T-helper 9 cell (primary cell): ENCODE results near the gene TAGLN2.
"Not testable (repeated sequence)": the region's sequence is repeated elsewhere in the genome, so short reads cannot be mapped to it uniquely, and the experiment has no call there.

ENCODE experiments used
- DNase-seq: peaks from one replicate; pipeline ENCODE4 v3.0.0-alpha.2; 2020

The TAGLN2 gene

DNA sequence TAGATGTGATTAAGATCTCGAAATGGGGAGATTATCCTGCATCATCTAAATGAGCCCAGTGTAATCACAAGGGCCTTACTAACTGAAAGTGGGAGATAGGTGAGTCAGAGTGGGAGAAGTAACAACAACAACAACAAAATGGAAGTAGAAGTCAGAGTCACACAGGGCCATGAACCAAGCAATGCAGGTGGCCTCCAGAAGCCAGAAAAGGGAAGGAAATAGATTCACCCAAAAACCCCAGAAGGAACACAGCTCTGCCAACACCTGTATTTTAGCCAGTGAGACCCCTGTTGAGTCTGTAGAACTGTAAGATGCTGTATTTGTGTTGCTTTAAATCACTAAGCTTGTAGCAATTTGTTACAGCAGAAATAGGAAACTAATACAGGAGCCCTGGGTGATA is 4.1 kb downstream of the TAGLN2 start:
- DNase-seq, result no peak

DNA sequence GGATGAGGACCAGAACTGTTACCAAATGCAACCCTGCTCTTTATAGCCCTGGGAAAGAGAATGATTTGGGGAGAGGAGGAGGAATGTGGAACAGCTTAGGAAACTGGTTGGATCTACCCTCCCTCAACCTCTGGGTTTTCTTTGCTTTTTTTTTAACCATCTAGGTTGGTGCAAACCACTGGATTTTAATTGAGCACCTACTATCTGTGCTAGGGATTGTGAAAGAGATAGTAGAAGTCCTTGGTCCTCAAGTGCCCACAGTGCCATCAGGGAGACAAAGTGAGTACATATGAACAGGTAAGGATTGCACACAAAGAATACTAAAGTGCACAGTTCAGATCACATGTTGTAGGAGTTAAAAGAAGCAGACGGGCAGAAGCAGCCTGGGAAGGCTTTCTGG is 4.7 kb downstream of the TAGLN2 start:
- no peak for DNase-seq

DNA sequence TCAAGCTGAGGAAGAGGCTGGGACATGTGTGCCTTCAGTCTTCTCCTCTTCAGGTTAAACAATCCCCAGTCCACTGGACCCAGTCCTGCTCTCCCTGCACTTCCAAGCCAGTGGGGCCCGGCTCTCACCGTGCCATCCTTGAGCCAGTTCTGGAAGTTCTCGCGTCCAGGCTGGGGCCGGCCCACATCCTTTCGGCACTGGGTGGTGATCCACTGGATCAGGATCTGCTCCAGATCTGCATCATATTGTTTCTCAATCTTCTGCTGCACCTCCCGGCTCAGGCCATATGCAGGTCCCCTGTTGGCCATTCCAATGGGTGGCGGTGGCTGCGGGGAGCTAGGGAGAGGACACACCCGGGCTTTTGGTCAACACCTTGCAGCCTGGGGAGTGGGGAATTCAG is 5.1 kb downstream of the TAGLN2 start:
- DNase-seq, result no peak

DNA sequence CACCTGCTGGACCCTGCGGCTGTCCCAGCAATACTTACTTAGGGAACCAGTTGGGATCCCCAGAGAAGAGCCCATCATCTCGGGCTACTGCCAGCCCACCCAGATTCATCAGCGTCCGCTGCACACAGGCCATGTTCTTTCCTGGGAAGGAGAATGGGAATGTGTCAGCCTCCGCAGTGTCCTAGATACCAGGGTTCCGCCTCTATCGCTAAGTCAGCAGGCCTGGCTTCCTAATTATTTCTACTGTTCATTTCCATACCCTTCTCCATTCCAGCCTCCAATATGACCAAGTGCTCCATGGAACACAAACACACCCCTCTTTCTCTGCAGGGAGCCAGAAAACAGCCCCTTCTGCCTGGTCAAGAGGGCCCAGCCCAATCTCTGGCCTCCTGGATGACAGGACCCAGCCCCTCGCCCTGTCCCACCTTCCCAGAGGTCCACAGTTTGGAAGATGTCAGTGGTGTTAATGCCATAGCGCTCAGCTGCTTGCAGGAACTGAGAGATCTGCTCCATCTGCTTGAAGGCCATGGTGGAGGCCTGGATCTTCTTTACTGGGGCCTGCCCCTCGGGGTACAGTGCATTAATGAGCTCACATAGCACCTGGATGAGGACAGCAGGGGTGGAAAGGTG is 6.0 kb downstream of the TAGLN2 start:
- no peak for DNase-seq

DNA sequence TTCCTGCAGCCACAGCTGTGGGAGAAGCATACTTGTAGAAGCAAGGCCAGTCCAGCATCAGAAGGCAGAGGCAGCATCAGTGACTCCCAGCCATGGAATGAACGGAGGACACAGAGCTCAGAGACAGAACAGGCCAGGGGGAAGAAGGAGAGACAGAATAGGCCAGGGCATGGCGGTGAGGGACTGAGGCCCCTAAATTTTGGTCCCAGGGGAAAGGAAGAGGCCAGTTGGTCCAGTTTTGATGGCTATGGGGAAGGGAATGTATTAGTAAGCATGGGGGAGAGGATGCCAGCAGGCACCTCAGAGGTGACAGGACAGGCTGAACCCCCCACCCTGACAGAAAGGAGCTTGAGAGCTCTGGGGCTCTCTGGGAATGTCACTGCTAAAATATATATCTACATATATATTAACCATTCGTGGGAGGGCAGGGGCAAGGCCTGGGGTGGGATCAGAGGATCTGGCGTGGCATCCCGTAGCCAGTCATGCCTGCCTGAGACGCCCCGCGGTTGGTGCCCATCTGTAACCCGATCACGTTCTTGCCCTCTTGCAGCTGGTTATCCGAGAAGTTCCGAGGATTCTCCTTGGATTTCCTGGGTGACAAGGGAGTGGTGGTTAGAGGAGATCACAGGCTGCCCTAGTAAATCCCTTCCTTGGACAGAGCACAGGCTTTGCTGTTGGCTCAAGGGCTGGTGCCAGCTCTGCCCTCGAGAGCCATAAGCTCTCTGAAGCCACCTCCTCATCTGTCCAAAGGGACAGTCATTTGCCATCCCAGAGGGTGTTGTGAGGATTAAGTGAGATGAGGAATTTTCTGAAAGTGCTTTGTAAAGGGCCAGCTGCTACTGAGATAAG is 6.7 kb downstream of the TAGLN2 start:
- DNase-seq, result no peak

DNA sequence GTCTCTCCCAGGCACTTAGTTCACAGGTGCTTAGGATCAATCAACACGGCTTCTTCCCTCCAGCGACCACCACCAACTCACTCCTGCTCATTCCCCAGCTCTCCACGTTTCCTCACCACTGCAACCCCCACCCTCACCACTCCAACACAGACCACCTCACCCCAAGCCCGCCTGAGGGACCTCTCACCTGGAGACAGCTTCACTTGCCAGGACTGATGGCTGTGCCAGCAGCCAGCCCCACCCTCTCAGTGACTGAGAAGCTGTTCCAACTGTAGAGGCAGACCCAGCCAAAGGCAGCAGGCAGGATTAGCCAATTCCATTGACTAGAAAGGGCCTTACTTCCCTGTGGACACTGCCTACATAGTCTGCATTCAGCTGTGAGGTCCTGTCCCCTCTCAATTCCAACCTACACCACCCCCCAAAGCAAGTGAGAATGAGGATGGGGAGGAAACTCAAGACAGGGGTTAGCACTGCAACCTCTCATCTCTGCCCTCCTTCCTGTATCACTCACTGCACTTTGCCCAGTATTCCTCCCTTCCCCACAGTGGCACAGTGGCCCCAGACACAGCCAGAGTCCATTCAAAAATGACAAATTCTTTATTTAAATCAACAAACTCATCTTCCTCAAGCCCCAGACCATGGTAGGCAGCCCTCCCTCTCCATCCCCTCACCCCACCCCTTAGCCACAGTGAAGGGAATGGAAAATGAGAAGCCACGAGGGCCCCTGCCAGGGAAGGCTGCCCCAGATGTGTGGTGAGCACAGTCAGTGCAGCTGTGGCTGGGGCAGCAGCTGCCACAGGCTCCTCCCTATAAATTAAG is 7.6 kb downstream of the TAGLN2 start:
- DNase-seq, result no peak

DNA sequence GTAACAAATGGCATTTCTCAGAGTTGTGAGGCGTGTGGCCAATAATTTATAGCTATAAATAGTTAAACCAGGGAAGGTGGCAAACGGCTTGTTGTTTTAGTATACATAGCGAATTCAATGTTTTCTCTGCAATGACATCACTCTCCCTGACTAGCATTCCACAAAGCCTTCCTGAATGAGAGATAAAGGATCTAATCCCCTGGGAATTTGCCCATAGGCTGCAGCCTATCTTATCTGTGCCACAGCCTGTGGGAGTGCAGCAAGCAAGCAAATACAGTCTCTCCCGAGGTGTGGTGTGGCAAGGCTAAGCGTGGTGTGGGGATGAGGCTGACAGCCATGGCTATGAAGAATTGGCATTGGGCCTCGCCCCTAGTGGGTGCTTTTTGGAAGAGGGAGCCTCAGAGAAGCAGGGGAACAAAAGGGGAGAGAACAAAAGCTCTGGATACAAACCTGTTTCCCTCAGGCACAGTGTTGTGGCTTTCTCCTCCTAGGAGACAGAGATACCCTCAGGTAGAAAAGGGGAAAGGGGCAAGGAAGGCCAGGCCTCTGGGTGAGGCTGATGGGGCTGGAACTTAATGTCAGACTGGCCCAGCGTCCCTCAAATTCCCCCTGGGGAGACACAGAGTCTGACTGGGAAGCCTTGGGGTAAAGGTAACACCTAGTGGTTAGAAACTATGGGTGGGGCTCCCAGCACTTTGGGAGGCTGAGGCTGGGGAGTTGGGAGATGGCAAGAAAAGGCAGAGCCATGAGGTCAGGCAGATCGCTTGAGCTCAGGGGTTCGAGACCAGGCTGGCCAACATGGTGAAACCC is 8.9 kb downstream of the TAGLN2 start:
- DNase-seq, result no peak

DNA sequence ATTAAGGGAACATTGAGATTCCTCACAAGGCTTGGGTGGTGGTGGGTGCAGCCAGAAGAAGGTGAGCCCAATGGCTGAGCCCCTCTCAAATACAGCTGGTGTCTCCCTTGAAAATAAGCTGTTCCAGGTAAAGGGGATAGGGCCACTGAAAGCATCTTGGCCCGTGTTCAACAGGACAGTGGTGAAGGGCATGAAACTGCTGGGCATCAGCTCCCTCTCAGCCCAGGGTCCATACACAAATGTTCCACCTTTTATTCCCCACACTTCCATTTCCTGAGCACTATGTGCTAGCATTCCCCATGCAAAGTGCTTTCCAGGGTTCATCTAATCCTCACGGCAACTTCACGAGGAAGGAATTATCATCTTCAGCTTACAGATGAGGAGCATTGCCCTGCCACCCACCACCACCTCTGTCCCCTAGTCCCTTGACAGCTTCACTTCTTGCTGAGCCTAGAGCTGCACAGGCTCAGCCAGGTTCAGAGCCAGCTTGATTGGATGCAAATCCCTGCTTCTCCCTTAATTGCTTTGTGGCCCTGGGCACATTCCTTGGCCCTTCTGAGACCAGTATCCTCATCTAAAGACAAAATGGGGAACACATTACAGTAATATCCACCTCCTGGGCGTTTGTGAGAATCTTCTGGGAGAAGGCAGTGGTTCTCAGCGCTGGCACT is 9.6 kb downstream of the TAGLN2 start:
- no peak for DNase-seq

DNA sequence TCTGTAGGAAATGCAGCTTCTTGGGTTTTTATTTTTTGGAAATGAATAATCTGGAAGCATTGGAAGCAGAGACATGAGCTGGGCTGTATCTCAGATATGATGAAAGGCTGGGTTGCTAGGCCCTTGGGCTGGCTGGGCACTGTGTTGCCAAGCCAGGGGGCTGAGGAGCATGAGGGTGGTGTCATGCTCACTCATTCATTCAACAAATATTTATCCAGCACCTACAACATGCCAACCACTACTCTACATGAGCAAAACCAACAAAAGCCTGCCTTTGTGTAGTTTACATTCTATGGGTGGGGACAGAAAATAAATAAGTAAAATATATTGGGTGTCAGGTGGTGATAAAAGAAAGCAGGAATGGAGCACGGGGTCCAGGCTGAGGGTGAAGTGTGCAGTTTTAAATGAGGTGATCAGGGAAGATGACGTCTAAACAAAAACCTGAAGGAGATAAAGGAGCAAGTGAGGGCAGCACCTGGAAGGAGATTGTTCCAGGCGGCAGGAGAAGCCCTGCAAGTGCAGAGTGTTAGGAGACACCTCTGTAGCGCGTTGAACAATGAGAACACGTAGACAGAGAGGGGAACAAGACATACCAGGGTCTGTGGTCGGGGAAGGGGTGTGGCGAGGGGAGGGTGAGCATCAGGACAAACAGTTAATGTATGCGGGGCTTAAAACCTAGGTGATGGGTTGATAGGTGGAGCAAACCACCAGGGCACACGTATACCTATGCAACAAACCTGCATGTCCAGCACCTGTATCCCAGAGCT is 10.9 kb downstream of the TAGLN2 start:
- DNase-seq, result no peak

DNA sequence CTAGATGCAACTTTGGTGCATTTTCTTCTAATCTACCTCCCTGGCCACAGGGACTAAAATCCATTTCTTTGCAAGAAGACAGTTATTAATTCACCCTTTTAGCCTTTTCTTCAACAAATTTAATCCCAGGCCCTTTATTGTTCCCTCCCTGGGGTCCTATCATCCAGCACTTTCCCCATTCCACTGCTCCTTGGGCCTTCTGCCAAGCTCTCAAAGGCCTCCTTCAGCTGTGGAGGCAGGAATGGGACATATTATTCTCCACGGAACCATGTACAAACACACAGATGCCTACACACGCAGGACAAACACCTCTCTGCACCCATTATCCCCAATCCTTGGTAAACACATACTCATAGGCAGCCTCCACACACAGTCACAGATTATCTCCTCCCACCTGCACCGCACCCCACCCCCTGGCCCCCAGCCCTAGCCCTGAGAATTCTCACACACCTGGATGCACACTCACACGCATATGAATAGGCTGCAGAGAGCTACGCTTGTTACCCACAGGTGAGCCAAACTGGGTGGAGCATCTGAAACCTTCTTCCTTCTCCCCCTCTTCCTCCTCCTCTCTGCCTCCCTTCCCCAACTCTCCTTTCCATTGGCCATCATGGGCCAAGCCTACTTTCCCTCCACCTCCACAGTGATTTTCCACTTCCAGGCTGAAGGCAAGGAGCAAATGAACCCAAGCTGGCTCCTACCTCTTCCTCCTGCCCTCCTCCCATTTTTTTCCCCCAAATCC is 11.7 kb downstream of the TAGLN2 start:
- DNase-seq, result no peak

DNA sequence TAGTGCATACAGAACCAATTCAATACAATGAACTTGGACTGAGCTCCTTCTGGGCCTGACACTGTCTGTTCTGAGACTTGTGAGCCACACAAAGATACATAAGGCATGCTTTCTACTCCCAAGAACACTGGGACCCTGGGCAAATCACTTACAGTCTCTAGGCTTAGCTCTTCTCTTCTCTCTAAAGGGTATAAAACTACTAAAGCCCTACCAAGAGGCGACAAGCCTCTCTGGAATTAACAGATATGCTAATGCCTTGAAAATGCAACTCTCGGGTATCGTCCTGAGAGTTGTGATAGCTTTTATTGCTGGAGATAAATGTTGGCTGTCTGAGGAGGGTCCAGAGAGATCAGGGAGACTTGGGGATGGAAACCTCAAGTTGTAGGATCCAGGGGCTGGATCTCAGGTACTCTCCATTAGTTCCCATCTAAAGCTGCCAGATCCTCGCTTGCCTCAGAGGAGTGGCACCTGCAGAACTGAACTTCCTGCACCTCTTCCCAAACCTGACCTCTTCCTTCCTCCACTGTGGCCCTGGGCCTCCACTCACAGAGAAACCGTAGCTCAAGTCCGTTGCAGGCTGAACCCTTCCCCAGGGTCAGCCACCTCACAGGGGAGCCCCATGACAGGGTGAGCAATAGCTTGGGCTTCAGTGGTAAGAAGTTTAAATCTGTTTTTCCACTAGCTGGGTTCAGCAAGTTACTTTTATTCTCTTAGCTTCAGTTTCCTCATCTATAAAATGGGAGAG is 13.8 kb downstream of the TAGLN2 start:
- DNase-seq, result no peak

DNA sequence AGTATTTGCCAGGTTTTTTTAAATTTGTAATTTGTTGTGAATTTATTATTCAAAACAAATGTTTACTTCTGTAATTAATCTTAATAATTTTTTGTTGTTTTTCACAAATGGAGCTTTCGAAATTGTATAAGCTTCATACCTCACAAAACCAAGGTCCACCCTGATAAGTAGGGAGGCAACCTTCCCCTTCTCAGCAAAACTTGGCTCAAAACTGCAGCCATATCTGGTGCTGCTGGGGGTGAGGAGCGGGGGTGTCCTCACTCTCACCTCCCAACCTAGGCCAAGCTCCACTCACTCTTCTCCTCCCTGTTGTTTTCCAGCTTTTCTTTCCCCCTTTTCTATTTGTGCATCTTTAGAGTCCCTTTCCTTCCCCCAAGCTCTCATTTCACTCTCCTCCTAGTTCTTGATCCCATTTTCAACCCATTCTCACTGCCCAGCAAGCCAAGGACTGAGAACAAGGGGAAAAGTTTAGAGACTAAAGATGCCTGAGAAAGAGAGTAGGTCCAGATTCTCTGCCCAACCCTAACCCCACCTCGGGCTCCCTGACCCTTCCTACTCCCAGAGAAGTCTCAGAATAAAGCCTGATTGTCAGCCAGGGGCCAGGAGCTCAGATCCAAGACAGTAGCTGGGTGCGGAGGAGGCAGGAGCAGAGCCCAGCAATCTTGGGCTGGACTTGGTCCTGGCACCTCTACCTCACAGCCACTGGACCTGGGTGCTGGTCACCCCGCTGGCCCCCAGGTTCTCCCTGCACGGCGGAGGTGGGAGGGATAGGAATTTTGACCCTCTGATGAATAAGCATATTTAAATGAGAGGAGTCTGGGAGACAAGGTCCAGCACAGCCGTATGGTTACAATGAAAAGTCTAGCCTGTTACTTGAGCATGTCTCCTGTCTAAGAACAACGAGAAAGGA is 17.0 kb downstream of the TAGLN2 start:
- no peak for DNase-seq

DNA sequence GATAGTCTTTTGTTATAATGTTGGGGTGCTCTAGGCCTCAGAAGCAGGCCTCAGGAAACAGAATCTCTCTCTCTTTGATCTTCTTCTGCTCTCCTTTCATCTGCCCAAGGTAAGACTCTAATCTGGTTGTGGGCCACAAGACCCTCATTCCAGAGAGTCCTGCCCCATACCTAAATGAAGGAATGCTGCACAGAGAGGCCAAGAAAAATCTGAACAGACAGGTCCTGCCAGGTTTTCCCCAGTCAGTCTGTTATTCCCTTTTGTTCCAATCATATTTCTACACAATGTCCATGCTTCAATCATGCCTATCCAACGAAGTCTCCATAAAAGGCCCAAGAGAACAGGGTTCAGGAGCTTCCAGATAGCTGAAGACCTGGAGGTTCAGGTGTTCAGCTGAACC is 18.3 kb downstream of the TAGLN2 start:
- DNase-seq, result no peak

DNA sequence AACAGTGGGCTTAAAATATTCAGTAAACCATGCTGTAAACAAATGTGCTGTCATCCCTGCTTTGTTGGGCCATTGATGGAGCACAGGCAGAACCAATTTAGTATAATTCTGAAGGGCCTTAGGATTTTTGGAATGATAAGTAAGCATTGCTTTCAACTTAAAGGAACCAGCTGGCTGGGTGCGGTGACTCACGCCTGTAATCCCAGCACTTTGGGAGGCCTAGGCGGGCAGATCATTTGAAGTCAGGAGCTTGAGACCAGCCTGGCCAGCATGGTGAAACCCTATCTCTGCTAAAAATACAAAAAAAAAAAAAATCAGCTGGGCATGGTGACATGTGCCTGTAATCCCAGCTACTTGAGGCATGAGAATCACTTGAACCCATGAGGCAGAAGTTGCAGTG is 21.3 kb downstream of the TAGLN2 start:
- DNase-seq, result not testable (repeated sequence)

DNA sequence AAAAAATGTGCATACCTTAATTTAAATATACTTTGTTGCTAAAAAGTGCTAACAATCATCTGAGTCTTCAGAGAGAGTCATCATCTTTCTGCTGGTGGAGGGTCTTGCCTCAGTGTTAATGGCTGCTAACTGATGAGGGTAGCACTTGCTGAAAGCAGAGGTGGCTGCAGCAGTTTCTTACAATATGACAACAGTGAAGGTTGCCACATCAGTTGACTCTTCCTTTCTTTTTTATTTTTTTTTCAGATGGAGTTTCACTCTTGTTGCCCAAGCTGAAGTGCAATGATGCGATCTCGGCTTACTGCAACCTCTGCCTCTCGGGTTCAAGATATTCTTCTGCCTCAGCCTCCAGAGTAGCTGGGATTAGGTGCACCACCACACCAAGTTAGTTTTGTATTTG is 22.8 kb downstream of the TAGLN2 start:
- no peak for DNase-seq

DNA sequence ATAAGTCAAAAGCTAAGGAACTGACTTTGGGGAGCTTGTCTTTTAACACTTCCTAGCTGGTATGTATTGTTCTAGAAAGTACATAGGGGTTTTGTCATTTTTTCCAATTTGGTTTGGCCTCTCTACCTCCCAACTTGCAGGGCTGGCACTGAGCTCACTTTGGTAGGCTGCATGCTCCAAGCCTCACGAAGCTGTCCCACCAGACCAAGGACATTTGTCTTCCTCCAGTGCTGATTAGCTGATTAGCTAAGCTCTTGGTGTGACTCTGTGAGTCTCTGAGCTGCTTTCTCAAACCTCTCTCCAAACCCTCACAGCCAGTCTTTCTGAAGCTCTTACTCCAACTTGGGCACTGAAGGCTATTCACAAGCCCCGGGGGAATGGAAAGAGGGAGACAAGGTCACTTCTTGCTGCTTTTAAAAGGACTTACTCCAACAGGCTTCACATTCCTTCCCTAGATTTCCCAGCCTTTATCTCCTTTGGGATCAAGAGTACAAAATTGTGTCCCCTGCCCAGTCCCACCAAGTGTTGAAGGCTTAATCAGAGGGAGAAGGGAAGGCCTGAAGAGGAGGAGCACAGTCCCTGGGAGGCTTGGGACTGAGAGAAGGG is 24.4 kb downstream of the TAGLN2 start:
- no peak for DNase-seq

DNA sequence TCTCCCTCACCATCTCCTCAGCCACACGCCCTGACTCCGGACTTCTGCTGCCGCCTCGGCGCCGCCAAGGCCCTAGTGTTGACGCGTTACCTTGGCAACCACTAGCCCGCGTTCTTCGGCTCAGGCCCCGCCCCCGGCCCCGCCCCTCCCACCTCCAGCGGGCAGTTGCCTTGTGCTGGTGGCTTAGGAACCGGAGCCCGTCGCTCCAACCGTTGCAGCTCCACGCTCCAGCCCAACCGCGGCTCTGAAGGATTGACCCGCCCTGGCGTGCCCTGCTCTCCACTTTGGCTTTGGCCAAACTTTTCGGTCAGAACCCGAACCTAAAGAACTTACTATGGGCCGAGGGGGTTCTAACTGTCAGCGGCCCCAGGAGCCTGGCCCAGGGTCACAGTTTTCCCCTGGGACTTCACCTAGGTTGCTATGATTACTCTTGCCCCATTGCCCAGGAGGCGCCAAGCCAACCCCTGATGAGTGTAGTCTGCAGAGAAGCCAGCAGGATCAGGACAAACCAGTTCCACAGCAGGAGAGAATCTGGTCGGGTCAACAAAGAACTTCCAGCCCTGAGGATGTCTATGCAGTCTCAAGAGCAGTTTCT is 25.1 kb downstream of the TAGLN2 start, which contains the start of gene CFAP45:
Gene CFAP45, minus strand, starts transcription at position 80 of the 595 bp plus-strand sequence. Its CDS starts 67 bp downstream, at position 13.
- DNase-seq, result no peak

DNA sequence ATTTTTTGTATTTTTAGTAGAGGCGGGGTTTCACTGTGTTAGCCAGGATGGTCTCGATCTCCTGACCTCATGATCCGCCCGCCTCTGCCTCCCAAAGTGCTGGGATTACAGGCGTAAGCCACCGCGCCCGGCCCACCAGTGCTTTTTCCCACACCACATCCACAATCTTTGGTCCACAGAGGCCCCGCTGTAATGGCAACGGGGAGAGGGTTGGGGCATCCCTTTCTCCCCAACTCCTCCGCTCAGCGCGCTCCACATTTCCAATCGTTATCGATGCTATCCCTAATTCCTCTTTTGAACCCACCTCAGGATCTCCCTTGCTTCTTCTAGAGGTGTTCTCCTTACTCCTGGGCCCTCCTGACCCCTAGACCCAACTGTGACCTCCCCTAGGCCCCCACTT is 25.7 kb downstream of the TAGLN2 start:
- not testable (repeated sequence) for DNase-seq
